Activated gamma-delta T cell treated with Interleukin-2 at 50 U/mL for 16 hours (primary cell): Measurements from ENCODE around the gene MCHR1.
"Not testable (repeated sequence)": the region's sequence is repeated elsewhere in the genome, so short reads cannot be mapped to it uniquely, and the experiment has no call there.

Source experiments
- DNase-seq: peaks from one replicate; pipeline ENCODE4 v3.0.0-alpha.2; 2020

The MCHR1 gene

DNA sequence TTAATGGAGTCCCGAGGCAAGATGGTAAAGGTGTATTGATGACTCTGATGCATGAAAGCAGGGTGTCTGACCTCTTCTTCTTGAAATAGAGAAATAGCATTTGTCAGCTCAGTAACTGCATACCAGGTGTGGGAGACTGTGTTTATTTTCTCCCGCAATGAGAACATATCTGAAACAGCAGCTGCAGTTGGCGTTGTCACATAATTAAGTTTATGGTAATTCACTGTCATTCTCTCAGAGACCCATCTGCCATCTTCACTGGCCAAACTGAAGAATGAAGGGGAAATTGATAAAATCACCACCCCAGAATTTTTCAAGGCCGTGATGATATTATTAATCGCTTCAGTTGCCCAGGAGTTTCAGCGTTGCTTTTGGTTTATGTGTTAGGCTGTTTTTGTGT is 20.1 kb upstream of the MCHR1 start:
- no peak for DNase-seq

DNA sequence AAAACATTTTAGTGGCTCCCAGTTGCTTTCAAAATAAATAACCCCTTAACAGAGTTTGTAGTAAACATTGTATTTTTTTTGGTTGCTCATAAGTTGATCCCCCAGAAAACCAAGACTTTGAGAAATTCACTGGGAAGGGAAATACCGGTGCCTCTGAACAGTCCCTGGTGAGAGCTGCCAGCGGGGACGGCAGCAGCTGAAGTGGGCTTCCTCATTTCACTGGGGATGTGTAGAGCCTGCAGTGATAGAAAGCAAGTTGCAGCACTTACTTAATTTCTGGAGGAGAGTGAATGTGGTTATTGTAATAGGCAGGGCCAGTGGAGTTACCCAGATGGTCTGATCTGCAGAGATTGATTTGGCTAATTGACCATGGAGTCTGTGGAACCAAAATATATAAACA is 18.6 kb upstream of the MCHR1 start:
- no peak for DNase-seq

DNA sequence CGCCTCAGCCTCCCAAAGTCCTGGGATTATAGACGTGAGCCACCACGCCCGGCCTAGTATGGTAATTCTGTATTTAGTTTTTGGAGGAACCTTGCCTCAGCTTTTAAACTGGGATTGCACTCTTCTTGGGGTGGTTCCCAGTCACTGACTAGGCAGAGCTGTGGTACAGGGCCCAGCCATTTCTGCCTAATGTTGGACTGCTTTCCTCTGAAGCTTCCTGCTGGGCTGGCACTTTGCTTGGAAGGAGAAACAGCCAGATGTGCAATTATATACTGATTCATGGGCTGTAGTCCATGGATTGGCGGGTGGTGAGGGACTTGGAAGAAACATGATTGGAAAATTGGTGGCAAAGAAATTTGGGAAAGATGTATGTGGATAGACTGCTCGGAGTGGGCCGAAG is 17.6 kb upstream of the MCHR1 start:
- DNase-seq, result no peak

DNA sequence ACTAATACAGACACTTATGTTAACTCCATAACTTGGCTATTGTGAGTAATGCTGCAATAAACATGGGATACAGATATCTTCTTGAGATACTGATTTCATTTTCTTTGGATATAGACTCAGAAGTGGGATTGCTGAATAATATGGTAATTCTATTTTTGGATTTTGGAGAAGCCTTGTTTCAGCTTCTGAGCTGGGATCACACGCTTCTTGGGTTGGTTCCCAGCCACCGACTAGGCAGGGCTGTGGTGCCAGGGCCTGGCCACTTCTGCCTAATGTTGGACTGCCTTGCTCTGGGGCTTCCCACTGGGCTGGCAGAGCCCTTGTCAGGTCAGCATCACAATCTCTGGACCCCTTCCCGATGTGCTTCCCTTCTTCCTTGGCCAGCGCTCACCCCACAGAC is 14.0 kb upstream of the MCHR1 start:
- DNase-seq, result no peak

DNA sequence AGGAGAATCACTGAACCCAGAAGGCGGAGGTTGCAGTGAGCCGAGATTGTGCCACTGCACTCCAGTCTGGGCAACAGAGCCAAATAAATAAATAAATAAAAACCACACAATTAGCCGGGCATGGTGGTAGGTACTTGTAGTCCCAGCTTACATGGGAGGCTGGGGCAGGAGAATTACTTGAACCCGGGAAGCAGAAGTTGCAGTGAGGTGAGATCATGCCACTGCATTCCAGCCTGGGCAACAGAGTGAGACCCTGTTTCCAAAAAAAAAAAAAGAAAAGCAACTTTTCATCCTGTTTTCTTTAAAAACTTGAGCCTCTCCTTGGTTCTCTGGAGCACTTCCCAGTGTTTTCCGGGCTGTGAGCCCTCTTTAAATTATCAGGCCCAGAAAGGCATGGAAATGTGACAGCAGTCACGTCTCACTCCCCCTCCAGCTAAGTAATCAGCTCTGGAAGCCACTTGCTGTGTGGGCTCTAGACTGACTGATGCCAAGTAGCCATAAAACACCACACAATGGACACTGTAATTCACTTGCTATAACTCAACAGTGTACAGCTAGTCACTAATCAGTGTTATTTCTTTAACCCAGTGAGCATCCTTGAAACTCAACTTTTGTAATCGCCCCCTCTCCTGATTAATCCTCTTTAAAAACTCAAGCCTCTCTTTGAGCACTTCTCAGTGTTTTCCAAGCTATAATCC is 13.0 kb upstream of the MCHR1 start:
- no peak for DNase-seq

DNA sequence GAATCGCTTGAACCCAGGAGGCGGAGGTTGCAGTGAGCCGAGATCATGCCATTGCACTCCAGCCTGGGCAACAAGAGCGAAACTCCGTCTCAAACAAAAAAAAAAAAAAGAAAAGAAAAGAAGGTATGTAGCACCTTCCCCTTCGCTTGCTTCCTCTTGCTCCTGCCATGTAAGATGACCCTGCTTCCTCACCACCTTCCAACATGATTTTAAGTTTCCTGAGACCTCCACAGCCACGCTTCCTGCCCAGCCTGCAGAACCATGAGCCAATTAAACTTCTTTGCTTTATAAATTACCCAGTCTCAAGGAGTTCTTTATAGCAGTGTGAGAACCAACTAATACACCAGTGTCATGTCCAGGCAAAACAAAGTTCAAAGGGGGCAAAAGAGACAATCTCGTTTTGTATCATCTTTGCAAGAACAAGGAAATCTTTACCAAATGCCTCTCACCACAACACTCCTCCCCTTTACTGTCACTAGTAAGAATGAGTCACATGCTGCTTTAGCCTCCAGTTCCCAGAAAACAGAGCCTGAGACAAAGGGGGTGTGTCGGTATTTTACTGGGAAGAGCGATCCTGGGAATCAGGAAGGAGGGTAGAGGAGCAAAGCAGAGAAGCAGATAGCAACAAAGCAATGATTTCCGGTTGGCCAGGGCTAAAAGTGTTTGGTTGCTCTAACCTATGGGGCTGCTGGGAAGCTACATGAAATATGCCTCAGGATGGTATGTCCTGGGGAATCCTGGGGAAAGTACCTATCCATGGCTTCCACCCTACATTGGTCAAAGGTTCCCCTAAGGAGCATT is 10.5 kb upstream of the MCHR1 start:
- no peak for DNase-seq

DNA sequence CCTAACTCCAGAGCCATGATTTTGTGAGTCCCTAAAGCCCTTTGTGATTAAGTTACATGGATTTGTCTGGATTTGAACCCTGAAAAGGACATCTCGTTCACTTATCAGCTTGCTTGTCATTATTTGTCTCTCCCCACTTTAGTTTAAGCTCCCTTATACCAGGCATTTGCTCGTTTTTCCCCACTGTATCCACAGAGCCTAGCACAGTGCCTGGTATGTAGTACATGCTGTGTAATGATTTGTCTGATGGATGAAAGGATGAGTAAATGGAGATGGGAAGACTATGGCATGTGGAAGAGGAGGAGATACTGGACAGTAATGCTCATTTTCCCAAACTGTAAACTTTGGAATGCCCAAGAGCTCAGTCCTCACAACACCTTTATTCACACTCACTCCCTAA is 9.2 kb upstream of the MCHR1 start:
- no peak for DNase-seq

DNA sequence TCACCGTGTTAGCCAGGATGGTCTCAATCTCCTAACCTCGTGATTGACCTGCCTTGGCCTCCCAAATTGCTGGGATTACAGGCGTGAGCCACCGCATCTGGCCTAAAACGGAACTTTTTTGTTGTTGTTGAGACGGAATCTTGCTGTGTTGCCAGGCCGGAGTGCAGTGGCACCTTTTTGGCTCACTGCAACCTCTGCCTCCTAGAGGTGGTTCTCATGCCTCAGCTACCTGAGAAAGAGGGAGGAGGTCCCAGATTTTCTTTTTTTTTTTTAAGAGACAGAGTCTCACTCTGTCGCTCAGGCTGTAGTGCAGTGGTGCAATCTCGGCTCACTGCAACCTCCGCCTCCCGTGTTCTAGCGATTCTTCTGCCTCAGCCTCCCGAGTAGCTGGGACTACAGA is 7.9 kb upstream of the MCHR1 start:
- DNase-seq, result no peak

DNA sequence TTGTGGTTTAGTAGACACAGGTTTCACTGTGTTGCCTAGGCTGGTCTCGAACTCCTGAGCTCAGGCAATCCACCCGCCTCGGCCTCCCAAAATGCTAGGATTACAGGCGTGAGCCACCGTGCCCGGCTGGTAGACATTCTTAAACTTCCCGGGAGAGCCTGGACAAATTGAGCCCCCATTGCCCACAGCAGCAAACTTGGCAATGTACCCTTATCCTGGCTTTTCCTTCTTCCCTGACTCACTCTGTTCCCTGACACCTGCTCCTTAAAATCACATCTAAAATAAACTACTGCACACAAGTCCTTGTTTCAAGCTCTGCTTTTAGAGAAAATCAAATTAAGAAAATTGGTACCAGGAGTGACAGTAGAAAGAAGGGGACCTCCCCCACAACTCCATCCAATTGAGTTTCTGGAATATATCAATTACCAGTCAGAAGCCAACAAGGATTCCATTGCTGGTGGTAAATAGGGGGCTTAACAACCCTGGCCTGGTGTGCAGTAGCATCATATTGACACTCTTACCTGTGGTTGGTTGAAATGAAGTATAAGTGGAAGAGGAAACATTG is 7.4 kb upstream of the MCHR1 start:
- no peak for DNase-seq

DNA sequence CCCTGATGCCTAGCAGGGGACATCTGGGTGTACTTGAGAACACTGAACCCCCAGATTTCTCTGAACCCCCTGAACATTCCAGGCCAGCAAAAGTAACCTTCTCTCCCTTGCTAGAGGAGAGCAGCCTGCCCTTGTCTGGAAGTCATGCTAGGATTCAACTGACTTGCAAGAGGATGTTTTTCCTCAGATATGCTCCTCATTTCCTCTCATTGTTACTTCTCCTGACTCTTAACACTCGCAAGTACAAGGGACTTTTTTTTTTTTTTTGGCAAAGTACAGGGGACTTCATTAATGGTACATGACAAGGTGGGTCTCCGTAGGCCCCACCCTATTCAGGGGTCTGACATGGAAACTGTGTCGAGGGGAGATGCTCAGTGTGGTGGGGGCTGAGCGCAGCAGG is 6.3 kb upstream of the MCHR1 start:
- no peak for DNase-seq

DNA sequence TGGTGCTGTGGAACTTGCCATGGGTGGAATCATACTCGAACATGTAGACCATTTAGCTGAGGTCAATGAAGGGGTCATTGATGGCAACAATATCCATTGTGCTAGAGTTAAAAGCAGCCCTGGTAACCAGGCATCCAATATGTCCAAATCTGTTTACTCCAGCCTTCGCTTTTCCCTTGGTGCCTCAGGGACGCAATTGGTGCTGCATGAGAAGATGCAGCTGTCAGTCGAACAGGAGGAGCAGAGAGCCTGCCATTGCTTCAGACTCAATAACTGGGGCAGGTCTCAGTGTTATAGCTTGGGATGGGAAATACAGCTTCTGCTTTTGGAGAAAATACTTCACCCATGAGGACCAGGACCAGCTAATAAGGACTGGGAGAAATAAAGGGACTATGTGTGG is 5.0 kb upstream of the MCHR1 start:
- no peak for DNase-seq

DNA sequence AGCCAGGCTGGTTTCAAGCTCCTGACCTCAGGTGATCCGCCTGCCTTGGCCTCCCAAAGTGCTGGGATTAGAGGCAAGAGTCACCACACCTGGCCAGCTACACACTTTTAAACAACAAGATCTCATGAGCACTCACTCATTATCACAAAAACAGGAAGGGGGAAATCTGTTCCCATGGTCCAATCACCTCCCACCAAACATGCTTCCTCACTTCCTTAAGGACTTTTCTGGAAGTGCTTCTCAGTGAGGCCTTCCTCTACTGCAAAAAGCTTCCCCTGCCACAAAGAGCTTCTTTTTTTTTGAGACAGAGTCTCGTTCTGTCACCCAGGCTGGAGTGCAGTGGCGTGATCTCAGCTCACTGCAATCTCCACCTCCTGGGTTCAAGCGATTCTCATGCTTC is 3.1 kb upstream of the MCHR1 start:
- not testable (repeated sequence) for DNase-seq

DNA sequence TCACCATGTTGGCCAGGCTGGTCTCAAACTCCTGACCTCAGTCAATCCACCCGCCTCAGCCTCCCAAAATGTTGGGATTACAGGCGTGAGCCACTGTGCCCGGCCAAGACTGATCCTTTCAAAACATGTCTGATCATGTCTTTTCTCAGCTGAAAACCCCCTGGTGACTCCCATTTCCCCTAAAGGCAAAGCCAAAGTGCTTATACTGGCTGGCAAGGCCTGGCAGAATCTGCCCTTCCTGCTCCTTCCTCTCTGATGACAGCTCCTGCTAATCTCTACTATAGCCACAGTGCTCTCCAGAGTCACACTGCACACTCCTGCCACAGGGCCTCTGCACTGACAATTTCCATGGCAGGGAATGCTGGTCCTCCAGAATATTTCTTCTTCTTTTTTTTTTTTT is 2.6 kb upstream of the MCHR1 start:
- no peak for DNase-seq

DNA sequence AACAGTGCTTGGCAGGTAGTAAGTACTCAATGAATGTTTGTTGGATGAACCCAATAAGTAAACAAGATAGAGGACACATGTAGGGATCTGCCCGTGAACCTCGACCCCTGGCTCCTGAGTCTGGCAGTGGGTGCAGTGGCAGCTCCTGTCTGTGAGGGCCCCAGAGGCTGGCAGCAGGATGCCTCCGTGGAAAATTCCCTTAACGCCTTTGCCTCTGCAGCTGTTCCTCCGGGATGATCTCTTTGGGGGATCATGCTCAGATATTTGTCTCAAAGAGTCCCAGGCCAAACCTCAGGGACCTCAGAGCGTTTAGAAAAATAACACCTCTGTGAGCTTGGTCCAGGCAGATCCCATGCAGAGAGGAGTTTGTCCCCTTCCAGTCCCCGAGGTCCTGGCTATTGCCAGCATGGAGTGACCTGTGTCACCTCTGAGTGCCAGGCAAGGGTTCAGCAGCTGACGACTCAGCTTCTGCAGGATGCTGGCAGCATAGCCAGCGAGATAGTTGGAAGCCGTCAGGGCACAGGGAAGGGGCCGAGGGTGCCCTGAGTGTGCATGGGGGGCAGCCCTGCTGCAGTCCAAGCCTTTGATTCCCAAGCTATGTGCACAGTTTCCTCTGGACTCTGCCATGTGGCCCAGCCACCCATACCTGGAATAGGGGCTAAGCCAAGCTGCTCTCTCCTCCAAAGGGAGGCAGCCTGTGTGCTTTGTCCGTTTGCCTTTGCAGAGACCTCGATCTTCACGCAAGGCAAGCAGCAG is 613 bp upstream of the MCHR1 start:
- DNase-seq, result no peak

DNA sequence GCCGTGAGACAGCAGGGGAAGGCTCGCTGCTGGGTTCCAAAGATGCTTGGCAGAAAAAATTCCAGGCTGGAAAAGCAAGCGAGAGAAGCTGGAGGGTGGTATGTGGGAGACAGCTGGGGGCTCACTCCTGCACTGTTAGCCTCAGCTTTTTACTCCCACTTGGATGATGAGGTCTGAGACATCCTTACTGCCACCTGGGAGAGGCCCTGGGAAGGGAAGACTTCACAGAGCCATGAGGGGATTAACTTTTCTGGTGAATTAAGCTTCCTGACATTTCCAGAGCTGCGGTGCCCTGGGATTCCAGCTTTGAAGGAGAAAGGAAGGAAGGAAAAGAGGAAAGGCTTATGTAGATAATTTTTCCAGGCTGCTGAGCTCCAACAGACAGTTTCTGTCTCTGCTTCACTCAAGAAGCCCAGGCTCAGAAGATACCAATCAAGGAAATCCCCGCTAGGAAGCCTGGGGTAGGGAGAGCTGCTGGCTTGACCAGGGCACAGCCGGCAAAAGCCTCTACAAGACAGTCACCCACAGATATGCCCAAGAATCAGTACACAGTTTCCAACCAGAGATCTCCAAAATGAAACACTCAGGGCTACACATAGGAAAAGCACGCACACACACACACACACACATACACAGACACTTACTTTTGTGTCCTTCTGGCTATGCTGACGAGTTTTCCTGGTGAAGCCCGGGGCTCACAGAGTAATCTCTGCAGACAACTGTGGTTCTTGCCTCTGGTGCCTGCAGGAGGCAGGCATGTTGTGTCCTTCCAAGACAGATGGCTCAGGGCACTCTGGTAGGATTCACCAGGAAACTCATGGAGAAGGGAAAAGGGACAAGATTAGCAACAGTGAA is 907 bp downstream of the MCHR1 start:
- DNase-seq, result no peak

DNA sequence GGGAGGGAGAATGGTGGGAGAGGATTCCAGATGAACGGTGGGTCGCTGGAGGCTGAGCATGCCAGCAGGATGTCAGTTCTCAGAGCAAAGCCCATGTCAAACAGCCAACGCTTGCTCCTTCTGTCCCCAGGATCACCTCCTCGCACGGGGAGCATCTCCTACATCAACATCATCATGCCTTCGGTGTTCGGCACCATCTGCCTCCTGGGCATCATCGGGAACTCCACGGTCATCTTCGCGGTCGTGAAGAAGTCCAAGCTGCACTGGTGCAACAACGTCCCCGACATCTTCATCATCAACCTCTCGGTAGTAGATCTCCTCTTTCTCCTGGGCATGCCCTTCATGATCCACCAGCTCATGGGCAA is 1.5 kb downstream of the MCHR1 start:
- DNase-seq, result no peak

DNA sequence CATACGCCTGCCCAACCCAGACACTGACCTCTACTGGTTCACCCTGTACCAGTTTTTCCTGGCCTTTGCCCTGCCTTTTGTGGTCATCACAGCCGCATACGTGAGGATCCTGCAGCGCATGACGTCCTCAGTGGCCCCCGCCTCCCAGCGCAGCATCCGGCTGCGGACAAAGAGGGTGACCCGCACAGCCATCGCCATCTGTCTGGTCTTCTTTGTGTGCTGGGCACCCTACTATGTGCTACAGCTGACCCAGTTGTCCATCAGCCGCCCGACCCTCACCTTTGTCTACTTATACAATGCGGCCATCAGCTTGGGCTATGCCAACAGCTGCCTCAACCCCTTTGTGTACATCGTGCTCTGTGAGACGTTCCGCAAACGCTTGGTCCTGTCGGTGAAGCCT is 2.2 kb downstream of the MCHR1 start:
- no peak for DNase-seq

DNA sequence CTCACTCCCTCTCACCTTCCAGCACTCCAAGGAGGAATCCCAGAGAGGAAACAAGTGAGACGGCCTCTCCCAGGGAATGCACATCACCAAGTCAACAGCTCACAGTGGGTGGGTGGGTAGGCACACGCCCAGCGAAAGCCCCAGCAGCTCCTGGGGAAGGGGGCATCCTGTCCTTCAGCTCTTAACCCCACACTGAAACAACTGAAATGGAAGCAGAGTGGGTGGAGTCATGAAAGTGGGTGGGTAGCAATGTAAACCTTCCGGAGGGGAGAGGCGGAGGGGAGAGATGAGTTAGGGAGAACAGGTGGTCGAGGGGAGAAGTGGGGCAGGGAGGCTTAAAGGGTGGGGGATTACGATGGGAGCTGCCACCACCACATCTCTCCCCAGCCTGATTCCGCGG is 5.4 kb downstream of the MCHR1 start:
- DNase-seq, result no peak

DNA sequence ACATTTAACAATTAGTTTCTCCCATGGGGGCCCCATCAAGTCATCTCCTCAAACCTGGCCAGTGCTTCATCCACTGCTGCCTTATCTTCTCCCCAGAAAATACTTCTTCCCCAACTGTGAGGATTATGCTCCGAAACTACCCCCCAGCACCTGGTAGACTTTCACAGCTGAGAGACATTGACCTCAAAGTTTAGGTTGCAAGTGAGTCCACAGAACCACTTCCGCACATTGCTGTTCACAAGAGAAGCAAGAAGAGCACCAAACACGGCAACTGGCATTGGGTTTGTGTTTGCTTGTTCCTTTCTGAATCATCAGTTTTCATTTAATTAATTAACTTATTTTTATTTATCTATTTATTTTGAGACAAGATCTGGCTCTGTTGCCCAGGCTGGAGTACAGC is 6.1 kb downstream of the MCHR1 start:
- DNase-seq, result no peak

DNA sequence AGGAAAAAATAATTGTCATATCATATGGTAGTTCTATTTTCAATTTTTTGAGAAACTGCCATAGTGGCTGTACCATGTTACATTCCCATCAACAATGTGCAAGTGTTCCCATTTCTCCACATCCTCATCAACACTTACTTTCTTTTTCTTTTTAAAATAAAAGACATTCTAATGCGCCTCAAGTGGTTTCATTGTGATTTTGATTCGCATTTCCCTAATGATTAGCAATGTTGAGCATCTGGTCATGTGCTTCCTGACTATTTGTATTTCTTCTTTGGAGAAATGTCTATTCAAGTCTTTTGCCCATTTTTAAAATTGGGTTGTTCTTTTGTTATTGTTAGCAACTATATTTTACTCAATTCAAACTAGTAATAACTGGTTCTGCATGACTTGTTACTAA is 8.4 kb downstream of the MCHR1 start:
- DNase-seq, result no peak

DNA sequence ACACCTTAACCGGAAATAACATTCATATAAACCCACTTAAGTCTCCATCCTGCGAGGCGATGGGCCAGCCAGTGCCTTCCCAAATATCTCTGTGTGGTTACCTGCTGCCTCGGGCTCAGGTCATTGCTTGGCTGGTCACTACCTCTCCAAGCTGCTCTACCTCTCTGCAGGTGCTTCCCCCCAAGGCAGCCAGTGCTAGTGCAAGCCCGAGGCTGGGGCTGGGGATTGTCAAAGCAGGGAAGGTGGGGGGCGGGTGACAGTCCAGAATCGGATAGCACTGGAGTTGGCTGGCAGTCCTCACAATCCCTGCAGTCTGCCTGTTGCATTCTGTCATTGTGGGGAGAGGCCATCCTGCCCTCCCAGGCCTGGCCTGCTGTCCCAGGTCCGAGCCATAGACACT is 11.1 kb downstream of the MCHR1 start:
- DNase-seq, result no peak

DNA sequence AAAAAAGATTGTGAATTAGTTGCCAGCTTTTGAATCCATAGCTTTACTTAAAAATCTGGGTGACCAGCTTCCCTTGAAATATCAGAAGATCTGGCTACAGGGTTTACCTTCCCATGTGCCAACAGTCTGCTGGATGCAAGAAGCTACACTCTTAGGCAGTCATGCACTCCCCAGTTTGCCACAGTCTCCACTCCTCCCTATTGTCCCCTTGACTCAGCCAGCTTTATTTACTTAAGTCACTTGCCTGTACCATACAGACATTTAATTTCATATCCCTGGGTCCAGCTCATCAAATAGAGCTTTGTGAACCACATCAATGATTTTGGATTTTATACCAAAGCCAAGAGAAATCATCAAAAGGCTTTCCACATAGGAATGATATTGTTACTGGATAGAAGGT is 12.2 kb downstream of the MCHR1 start:
- no peak for DNase-seq

DNA sequence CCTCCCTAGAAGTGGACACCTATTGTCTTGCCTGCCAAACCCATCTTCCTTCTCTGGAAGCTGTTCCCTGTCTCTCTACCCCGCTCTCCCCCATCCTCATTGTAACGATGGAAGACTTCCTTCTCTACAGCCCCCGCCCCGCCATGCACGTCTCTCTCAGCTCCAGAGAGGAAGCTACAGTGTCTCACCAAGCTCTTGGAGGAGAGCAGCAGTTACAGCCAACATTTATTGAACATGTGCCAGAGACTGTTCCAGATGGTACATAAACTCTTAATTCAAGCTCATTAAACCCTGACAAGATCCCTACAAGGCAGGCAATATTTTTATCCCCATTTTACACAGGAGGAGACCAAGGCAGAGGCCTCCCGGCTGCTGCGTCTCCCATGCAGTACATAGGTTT is 15.1 kb downstream of the MCHR1 start:
- DNase-seq, result no peak
